ENCODE results near the gene GREB1. TPM values are rescaled to one million over a fixed set of nuclear protein-coding genes. Genes with fewer than 3 reads are reported as not detected.

GREB1 gene
- total and polyA plus RNA-seq, 2 of the 13 experiments (the other 11 are each of a cell fraction or from before 2014, with no cell fraction given), result 31.3 to 61.2 TPM

GRCh38 chr2:11578986-11579774 is 45.3 kb downstream of the GREB1 start (continued):
- TF ChIP-seq UBTF (CRISPR knock-in tag; IDR thresholded peaks at IDR 0.05) (0 out of 2 replicates have a peak, but pooled peaks have one; percentile 24), ZFP91 (CRISPR knock-in tag; IDR thresholded peaks at IDR 0.05; ENCODE audit: borderline replicate concordance) (0 out of 2 replicates have a peak, but pooled peaks have one; percentile 32), TARDBP (CRISPR knock-in tag; IDR thresholded peaks at IDR 0.05) (no peak), TSC22D2 (CRISPR knock-in tag; IDR thresholded peaks at IDR 0.05; ENCODE audit: borderline replicate concordance) (no peak), HMG20A (CRISPR knock-in tag; IDR thresholded peaks at IDR 0.05; ENCODE audit: borderline replicate concordance) (no peak), RBM22 (optimal IDR thresholded peaks at IDR 0.05; ENCODE audit: low read length) (peak; percentile 22), HNRNPLL (IDR thresholded peaks at IDR 0.05; ENCODE audit: low read depth, low read length, poor library complexity, severe bottlenecking) (no peak)

Data from HepG2 (cell line).